Fibroblast of lung (primary cell): ENCODE results near the gene ETV6.

Experiments
- CTCF ChIP-seq, 2 donors: IDR thresholded peaks in 1 of 2; conservative IDR thresholded peaks in 1 of 2; 1 replicate in 1 of 2; 2 replicates in 1 of 2; pipeline ENCODE4 v1.5.1; 2011 to 2012; ENCODE audit warnings: low read length in 2 of 2, control low read depth in 1 of 2, inconsistent platforms in 1 of 2, low read depth in 1 of 2, mild to moderate bottlenecking in 1 of 2
- EZH2 ChIP-seq: IDR thresholded peaks from 2 replicates; pipeline ENCODE4 v1.5.1; 2012; ENCODE audit warnings: low read length, control low read depth, mild to moderate bottlenecking; ENCODE audit errors: missing control alignments

- TF ChIP-seq CTCF (conservative IDR thresholded peaks at IDR 0.05 in 1 of 2, IDR thresholded peaks at IDR 0.05 in 1 of 2; ENCODE audit: low read depth in 1 of 2, low read length in 2 of 2) (no peak), EZH2 (no peak)
Observed at GRCh38 chr12:11639454-11639853, 10.0 kb upstream of the ETV6 start.
